ENCODE measurements around the gene FTO. TPM values are rescaled to one million over a fixed set of nuclear protein-coding genes. Genes with fewer than 3 reads are reported as not detected.

The FTO gene
- total RNA-seq, 6 experiments from 2014 or later = 93.7 to 107 (median 105) TPM

GRCh38 chr16:53895433-53895832 is 191.5 kb downstream of the FTO start:
- no peak overlapping the region for H3K27ac Mint-ChIP-seq
- H3K4me3 Mint-ChIP-seq = no peak overlapping the region
- peaks cover 8% of the 10 kb centered on the region; the same call in 1 of the 2 replicates for H3K36me3 Mint-ChIP-seq (ENCODE audit: low read depth)
- TF ChIP-seq CTCF (IDR thresholded peaks at IDR 0.05) = no peak
- H3K9me3 Mint-ChIP-seq = no peaks in the 10 kb centered on the region
- H3K27me3 Mint-ChIP-seq (ENCODE audit: insufficient read depth) = peaks cover 2% of the 10 kb centered on the region; the same call in 1 of the 2 replicates
- no peak for DNase-seq
- H3K4me1 Mint-ChIP-seq (ENCODE audit: low read depth) = peaks cover 51% of the 10 kb centered on the region

- Mint-ChIP-seq H3K27me3 (ENCODE audit: insufficient read depth) (peaks cover 2% of the 10 kb centered on the region; the same call in 1 of the 2 replicates), H3K36me3 (ENCODE audit: low read depth) (peaks cover 12% of the 10 kb centered on the region), H3K4me1 (ENCODE audit: low read depth) (peaks cover 51% of the 10 kb centered on the region), H3K27ac (no peak overlapping the region), H3K4me3 (no peak overlapping the region), H3K9me3 (no peaks in the 10 kb centered on the region)
- TF ChIP-seq CTCF (IDR thresholded peaks at IDR 0.05) = no peak
- DNase-seq = no peak
These were observed 191.9 kb downstream of the FTO start for GRCh38 chr16:53895851-53896250.

- no peak for TF ChIP-seq CTCF (IDR thresholded peaks at IDR 0.05)
- Mint-ChIP-seq H3K9me3 (no peaks in the 10 kb centered on the region), H3K36me3 (ENCODE audit: low read depth) (peaks cover 12% of the 10 kb centered on the region), H3K4me1 (ENCODE audit: low read depth) (peaks cover 46% of the 10 kb centered on the region), H3K27ac (no peak overlapping the region), H3K4me3 (no peak overlapping the region), H3K27me3 (ENCODE audit: insufficient read depth) (peaks cover 2% of the 10 kb centered on the region; the same call in 1 of the 2 replicates)
- no peak for DNase-seq
These were observed 192.8 kb downstream of the FTO start for GRCh38 chr16:53896722-53897121.

GRCh38 chr16:53898993-53899392 is 195.0 kb downstream of the FTO start:
- DNase-seq = no peak
- no peak for TF ChIP-seq CTCF (IDR thresholded peaks at IDR 0.05)
- Mint-ChIP-seq H3K4me3 (no peak overlapping the region), H3K9me3 (no peaks in the 10 kb centered on the region), H3K4me1 (ENCODE audit: low read depth) (peaks cover 23% of the 10 kb centered on the region), H3K27me3 (ENCODE audit: insufficient read depth) (no peaks in the 10 kb centered on the region), H3K27ac (no peak overlapping the region), H3K36me3 (ENCODE audit: low read depth) (peaks cover 12% of the 10 kb centered on the region)

- no peak overlapping the region for H3K4me3 Mint-ChIP-seq
- H3K27ac Mint-ChIP-seq = no peak overlapping the region
- H3K9me3 Mint-ChIP-seq = no peaks in the 10 kb centered on the region
- DNase-seq = no peak
- H3K4me1 Mint-ChIP-seq (ENCODE audit: low read depth) = peaks cover 19% of the 10 kb centered on the region
- no peaks in the 10 kb centered on the region for H3K27me3 Mint-ChIP-seq (ENCODE audit: insufficient read depth)
- H3K36me3 Mint-ChIP-seq (ENCODE audit: low read depth) = peaks cover 12% of the 10 kb centered on the region
- TF ChIP-seq CTCF (IDR thresholded peaks at IDR 0.05) = no peak
These were observed 195.5 kb downstream of the FTO start for GRCh38 chr16:53899431-53899830.

- peaks cover 12% of the 10 kb centered on the region; the same call in 1 of the 2 replicates for H3K4me1 Mint-ChIP-seq (ENCODE audit: low read depth)
- no peak for DNase-seq
- H3K4me3 Mint-ChIP-seq = no peak overlapping the region
- H3K27ac Mint-ChIP-seq = no peak overlapping the region
- peaks cover 12% of the 10 kb centered on the region for H3K36me3 Mint-ChIP-seq (ENCODE audit: low read depth)
- no peaks in the 10 kb centered on the region for H3K27me3 Mint-ChIP-seq (ENCODE audit: insufficient read depth)
- no peak for TF ChIP-seq CTCF (IDR thresholded peaks at IDR 0.05)
- no peaks in the 10 kb centered on the region for H3K9me3 Mint-ChIP-seq
These were observed 196.7 kb downstream of the FTO start for GRCh38 chr16:53900667-53901066.

Measured in HFFc6 (cell line).